HFF-Myc (cell line): ENCODE data around the gene DDIT4.

Source experiments
- DNase-seq: peaks from one replicate; pipeline ENCODE4 v3.0.0-alpha.2; 2011; ENCODE audit warnings: low read depth; ENCODE audit errors: extremely low read depth
- H3K4me3 ChIP-seq: replicated peaks from 2 replicates; pipeline ENCODE4 v1.5.1; 2011; ENCODE audit warnings: low read depth, mild to moderate bottlenecking, control low read depth, low read length
- CTCF ChIP-seq: IDR thresholded peaks from 2 replicates; pipeline ENCODE4 v1.5.1; 2012; ENCODE audit warnings: mild to moderate bottlenecking, low read depth, low read length, control low read depth; ENCODE audit errors: missing control alignments

The DDIT4 gene

DNA sequence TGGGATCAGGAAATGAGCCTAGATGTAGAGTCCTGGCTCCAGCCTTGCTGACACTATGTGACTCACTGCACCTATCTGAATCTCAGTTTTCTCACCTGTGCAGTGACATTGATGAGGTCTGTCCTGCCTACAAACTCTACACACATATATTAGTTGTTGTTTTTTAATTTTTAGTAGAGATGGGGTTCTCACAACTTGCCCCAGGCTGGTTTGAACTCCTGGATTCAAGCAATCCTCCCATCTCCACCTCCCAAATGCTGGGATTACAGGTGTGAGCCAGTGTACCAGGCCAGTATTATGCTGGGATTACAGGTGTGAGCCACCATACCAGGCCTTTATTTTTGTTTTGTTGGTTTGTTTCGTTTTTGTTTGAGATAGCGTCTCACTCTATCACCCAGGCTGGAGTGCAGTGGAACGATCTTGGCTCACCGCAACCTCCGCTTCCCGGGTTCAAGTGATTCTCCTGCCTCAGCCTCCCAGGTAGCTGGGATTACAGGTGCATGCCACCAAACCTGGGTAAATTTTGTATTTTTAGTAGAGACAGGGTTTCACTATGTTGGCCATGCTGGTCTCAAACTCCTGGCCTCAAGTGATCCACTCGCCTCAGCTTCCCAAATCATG, 11.8 kb upstream of the DDIT4 start:
- no peak overlapping the region for H3K4me3 ChIP-seq
- no peak for TF ChIP-seq CTCF
- DNase-seq = no peak

DNA sequence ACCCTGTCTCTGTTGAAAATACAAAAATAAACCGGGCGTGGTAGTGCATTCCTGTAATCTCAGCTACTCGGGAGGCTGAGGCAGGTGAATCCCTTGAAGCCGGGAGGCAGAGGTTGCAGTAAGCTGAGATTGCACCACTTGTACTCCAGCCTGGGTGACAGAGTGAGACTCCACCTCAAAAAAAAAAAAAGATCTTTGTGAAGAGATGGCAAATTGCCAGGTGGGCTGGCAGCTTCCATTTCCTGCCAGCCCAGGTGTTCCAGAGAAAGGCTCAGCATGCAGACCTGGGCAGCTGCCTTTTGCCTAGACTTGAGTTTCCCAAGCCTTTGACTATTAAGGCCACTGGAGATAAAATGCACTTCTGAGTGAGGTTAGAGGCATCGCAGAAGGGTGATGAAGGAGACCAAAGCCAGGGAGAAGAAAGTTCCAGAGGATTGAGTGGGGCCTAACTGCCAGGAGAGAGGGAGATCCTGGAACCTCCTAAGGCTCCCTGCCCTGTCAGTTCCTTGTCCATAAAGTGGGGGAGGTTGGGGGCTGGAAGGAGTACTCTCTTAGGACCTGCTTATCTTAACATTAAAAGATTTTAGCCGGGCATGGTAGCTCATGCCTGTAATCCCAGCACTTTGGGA, 10.0 kb upstream of the DDIT4 start:
- H3K4me3 ChIP-seq = no peak overlapping the region
- DNase-seq = no peak
- no peak for TF ChIP-seq CTCF

DNA sequence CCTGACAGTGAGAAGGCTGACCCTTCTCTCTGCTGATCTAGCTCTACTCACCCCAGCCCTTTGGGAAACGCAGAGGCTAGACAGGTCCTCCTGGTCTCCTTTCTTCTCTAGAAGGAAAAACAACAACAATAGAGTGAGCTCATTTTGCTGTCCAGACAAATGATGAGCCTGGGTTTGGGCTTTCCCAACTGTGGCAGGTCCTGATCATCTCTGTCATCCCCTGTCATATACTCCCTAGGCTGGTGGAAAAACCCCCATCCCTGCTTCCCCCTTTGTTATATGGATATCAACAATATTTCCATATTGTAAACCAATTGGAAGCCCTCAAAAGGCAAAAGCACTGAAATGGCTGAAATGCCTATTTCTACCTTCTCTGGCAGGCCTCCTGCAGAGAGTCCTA, 9.2 kb upstream of the DDIT4 start:
- TF ChIP-seq CTCF = no peak

DNA sequence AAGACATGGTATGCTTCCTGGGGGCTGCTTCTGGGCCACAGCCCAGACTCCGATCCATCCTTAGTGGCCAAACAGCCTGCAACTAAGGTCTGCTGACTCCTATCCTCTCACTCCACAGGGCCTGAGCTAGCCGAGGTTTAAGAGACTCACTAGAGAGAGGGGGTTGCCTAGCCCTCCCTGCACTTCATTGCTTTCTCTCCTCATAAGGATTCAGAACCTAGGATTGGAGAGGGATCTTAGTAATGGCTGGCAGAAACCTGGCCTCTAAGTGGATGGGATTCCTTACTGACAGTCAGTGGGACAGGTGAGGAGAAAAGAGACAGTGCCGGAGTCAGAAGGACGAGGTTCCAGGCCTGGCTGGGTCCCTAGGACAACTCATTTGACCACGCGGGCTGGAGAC, 8.2 kb upstream of the DDIT4 start:
- DNase-seq = no peak
- TF ChIP-seq CTCF = no peak
- H3K4me3 ChIP-seq = no peak overlapping the region

More for the DNA sequence above, 9.2 kb upstream of the DDIT4 start:
- no peak for DNase-seq
- H3K4me3 ChIP-seq = no peak overlapping the region

DNA sequence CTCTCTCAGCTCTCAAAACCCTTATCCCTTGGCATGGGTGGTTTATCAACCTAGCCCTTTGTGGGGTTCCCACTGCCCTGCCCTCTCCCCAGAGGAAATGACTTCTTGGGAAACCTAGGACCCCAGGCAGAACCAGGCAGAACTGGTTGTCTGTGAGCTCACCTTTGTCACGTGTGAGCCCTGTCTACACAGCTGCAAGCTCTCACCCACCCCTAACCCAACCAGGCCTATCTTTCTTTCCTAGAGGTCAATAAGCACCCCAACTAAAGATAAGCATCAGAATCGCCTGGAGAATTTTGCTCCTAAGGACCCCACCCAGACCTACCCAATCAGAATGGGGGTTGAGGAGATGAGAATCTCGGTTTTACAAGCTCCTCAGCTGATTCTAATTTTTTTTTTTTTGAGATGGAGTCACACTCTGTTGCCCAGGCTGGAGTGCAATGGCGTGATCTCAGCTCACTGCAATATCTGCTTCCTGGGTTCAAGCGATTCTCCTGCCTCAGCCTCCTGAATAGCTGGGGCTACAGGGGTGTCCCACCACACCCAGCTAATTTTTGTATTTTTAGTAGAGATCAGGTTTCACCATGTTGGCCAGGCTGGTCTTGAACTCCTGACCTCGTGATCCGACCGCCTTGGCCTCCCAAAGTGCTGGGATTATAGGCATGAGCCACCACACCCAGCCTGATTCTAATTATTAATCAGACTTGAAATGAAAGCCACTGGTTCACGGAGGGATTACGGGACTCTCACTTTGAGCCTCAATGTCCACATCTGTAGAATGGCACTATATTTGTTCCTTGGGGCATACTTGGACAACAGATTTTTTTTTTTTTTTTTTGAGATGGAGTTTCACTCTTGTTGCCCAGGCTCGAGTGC, 7.5 kb upstream of the DDIT4 start:
- no peak for DNase-seq
- no peak for TF ChIP-seq CTCF
- H3K4me3 ChIP-seq = no peak overlapping the region

GRCh38 chr10:72267381-72267780, 6.3 kb upstream of the DDIT4 start:
- no peak overlapping the region for H3K4me3 ChIP-seq
- DNase-seq = no peak
- TF ChIP-seq CTCF = no peak
